IPS-18c (cell line): ENCODE data around the gene PIF1.

ENCODE experiments used
- H3K4me3 ChIP-seq: 2 replicates; pipeline ENCODE4 v1.7.0; 2013; ENCODE audit warnings: low read depth, mild to moderate bottlenecking, low read length, moderate library complexity; ENCODE audit not compliant: insufficient read depth
- H3K9me3 ChIP-seq: one replicate; pipeline ENCODE4 v1.6.1; 2013; ENCODE audit warnings: mild to moderate bottlenecking, low read length, moderate library complexity; ENCODE audit not compliant: control insufficient read depth, insufficient read depth

Gene PIF1

DNA sequence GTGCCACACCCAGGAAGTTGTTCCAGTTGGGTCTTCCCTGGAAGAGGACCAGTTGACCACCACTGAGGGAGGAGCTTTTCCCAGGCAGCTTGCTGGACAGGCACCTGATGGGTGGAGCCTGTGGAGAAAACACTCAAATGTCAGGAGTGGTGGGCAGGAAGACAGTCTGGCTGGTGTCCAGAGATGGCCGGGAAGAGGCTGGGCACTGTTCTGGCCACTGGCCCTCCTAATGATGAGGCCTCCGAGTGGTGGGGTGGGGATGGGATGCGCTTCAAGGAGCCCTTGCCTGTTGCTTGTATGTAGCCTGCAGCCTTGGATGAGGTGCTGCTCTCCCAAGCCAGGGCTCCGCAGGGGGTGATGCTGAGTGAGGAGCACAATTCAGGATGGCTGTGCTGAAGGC lies 28.6 kb upstream of the PIF1 start:
- Histone ChIP-seq H3K9me3 (no peaks in the 10 kb centered on the region), H3K4me3 (no peak overlapping the region)

DNA sequence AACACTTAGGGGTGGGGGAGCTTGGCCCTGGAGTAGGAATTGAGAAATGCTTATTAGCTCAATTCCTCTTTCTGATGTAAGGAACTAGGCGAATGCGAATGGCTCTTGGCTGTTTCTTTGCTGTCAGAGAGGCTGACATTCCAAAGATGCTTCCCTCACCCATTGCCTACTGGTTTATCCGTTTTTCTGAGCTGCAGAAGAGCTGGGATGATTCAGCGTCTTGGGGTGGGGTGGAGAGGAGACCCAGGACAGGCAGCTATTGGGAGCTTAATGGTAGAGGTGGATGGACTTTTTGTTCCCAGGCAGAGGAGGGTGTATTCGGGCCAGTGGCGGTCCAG lies 26.0 kb upstream of the PIF1 start:
- H3K4me3 ChIP-seq = no peak overlapping the region
- no peaks in the 10 kb centered on the region for H3K9me3 ChIP-seq

DNA sequence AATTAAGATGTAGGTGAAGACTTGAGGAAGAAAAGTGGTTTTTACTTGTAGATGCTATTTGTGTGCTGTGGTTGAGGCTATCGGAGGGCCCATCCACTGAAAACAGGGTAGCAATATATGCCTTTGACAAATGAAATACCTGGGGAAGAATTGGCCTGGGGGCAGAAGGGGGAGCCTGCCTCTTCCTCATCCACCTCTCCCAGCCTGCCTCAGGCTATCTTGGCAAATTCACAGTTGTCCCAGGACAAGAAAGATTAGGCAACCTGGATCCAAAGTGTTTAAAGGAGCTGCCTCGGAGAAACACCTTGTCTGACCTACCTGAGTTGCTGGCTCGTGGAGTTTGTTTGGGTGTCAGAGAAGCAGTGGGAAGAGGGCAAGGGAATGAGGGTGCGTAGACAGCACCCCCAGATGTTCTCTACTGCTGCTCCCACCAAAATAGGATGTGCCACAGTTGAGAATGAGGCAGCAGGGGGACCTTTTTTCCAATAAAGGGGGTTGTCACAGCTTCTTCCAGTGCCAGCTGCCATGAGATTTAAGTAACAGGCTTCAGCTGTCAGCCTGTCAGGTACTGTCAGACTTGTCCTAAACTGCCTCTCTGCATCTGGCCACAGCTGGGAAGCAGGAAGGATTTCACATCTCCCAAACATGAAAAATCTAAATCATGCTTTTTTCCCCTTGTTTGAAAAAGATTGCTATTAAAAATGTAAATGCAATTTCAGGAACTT lies 25.5 kb upstream of the PIF1 start:
- no peak overlapping the region for H3K4me3 ChIP-seq
- no peaks in the 10 kb centered on the region for H3K9me3 ChIP-seq

DNA sequence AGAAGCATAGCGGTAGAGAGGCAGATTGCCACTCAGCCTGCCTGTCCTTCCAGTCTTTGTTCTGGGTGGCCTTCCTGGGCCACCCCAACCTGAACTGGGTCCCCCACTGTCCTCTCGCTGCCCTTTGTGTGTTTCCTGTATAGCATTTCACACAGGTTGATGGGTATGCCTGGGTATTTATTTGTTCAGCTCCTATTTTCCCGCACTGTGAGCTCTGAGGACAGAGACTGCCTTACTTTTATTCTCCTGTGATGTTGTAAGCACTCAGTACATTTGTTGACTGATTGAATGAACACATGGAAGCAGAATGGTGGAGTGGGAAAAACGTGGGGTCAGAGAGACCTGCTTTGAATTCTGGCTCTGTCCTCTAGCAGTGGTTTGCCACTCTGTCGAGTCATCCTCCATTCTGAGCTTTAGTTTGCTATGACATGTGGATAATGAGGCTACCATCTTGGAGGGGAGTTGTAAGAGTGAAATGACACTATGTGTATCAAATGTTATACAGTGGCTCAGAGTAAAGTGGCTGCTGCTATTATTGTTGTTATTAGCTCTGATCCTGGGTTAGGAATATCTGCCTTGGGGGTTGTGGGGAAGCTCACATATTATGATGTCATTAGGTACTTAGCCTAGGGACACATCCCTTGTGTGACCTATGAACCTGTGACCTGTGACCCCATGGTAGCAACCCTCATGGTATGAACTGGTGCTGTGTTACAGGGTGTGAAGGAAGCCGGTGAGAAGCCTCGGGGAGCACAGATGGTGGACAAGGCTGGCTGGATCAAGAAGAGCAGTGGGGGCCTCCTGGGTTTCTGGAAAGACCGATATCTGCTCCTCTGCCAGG lies 22.6 kb upstream of the PIF1 start:
- Histone ChIP-seq H3K4me3 (no peak overlapping the region), H3K9me3 (no peaks in the 10 kb centered on the region)

DNA sequence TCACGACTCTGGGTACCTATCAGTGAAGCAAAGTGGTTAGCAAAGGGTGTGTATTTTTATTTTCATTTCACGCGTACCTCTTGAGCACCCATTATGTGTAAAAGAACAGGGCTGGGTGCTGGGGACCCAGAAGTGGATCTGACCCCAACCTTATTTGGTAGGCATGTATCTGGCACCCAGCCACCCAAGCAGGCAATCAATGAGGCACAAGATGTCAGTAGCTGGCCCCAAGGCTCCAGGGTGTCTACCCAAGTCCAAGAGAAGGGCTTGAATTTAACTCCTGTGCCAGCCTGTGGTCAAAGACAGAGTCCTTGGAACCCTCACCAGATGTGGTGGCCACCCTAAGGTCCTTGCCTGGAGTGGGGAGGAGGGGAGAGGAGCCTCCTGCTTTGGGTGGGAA lies 22.0 kb upstream of the PIF1 start:
- Histone ChIP-seq H3K4me3 (no peak overlapping the region), H3K9me3 (no peaks in the 10 kb centered on the region)

DNA sequence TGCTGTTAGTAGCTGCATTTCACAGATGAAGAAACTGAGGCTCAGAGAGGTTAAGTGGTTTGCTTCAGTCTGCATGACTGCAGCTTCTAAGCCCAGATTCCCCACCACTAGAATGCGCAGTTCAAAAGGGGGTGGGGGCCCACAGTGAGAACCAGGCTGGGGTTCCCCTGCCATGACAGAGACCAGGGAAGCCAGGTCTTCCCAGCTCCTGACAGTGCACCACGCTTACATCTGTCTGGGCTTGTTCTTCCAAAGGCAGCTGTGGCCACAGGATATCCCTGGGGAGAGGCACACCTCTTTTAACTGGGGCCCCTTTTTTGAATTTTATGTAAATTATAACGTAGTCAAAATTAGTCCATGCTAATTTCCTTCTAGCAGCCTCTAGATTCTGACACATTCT lies 21.6 kb upstream of the PIF1 start:
- H3K9me3 ChIP-seq = no peaks in the 10 kb centered on the region

DNA sequence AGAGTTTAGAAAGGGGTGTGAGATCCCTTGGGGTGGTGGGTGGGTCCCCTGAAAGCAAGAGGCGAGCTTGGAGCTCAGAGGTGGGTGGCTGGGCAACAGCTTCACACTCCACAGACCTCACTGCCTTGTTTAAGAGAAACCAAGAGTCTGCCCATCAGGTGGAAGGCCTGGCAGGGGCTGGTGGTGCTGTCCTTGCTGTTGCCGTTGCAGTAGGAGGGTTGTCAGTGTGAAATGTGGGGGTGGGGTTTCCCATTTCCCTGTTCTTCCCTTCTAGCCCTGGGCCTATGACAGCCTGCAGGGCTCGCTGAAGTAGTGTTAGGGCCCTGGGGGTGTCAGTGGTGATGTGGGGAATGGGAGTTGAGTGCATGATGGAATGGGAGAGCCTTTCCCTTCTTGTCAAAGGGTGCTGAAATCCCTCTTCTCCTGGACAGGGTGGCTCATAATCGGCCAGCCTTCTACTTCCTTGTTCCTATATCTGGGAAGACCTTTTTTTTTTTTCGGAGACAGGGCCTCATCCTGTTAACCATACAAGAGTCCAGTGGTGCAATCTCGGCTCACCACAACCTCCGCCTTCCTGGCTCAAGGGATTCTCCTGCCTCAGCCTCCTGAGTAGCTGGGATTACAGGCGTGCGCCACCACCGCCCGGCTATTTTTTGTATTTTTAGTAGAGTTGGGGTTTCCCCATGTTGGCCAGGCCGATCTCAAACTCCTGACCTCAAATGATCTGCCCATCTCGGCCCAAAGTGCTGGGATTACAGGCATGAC lies 20.6 kb upstream of the PIF1 start:
- Histone ChIP-seq H3K4me3 (no peak overlapping the region), H3K9me3 (no peaks in the 10 kb centered on the region)

More for the DNA sequence above, 21.6 kb upstream of the PIF1 start:
- H3K4me3 ChIP-seq = no peak overlapping the region

DNA sequence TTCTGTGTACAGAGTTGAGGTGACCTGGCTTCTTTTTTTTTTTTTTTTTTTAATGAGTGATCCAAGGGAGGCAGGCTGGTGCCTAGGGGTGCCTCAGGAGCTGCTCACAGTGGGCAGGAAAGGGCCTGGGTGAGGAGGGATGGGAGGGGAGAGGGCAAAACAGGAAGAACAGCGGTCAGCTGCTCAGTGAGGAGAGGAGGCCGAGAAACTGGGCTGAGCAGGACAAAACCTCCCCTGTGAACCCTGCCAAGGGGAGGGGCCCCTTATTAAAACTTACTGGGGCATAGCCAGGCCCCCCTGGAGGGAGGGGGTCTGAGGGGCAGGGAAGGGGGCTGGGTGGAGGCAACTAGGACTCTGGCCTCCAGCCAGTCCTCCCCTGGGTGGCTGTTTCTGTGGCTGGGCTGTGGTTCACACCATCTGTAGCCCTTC lies 19.8 kb upstream of the PIF1 start:
- no peak overlapping the region for H3K4me3 ChIP-seq
- no peaks in the 10 kb centered on the region for H3K9me3 ChIP-seq

DNA sequence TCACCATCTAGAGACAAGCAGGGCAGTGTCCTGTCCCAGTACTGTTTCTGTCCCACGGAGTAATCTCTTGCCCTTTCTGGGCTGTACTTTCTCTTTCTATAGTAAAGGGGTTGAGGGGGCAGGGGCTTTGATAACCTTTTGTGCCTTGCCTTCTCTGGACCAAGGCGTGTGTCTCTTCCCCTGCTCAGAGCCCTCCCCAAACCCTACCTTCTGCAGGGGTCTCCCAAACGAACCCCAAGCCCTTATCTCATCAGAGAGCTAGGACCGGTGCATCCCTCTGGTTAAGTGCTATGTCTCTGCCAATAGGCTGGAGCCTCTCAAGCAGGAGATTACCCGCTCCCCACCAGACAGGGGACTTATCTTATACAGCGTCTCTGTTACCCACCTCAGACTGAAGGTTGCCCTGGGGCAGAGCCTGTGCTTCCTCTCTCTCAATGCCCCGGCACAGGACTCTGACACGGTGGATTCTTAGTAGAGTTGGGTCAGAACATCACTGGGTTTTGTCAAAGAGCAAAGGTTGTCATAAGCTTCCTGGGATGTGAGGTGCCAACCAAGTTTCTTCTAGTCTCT lies 19.2 kb upstream of the PIF1 start:
- peak overlapping the region; percentile 2; the same call in 1 of the 2 replicates for H3K4me3 ChIP-seq
- no peaks in the 10 kb centered on the region for H3K9me3 ChIP-seq

DNA sequence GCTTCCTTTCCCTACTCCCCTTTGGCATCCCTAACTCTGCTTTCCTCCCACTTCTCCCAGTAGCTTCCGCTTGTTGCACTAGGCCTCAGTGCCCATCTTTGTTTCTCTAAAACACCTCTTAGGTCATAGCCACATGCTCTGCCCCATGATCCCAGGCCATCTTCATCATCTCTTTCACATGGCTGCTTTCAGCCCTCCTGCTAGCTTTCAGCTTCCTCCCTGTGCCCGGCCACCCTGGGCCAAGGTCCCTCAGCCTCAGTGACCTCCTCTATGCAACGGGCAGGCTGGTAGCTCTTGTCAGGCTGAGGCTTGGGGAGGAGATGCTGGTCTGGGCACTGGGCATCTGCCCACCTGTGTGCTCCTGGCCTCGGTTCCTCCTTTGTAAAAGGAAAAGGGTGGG lies 18.5 kb upstream of the PIF1 start:
- Histone ChIP-seq H3K9me3 (no peaks in the 10 kb centered on the region), H3K4me3 (peak overlapping the region; percentile 2; the same call in 1 of the 2 replicates)

DNA sequence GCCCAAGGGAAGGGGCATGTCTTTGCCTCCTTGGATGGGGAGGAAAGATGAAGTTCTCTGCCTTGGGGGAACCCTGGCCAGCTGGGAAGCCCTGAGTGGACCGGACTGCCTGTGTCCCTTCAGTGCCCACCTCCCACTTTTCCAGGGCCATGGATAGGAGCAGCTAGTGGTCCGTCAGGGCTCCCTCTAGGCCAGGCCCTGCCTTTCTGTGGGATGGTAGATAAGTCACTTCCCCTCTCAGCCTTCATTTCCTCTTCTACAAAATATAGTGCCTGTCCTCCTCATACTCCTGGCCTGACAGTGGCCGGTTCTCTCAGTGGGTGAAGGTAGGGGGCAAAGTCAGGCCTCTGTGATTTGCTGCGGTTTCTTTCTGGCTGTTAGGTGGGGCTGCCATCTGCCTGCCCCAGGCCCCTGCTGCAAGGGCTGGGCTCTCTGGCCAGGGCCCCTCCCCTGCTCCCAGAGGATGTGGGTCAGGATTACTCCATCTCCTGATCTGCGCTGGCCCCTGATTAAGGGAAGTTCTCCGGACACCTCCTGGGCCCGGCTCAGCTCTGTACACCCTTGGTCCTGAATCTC lies 17.6 kb upstream of the PIF1 start:
- Histone ChIP-seq H3K4me3 (peak overlapping the region; percentile 90), H3K9me3 (no peaks in the 10 kb centered on the region)

DNA sequence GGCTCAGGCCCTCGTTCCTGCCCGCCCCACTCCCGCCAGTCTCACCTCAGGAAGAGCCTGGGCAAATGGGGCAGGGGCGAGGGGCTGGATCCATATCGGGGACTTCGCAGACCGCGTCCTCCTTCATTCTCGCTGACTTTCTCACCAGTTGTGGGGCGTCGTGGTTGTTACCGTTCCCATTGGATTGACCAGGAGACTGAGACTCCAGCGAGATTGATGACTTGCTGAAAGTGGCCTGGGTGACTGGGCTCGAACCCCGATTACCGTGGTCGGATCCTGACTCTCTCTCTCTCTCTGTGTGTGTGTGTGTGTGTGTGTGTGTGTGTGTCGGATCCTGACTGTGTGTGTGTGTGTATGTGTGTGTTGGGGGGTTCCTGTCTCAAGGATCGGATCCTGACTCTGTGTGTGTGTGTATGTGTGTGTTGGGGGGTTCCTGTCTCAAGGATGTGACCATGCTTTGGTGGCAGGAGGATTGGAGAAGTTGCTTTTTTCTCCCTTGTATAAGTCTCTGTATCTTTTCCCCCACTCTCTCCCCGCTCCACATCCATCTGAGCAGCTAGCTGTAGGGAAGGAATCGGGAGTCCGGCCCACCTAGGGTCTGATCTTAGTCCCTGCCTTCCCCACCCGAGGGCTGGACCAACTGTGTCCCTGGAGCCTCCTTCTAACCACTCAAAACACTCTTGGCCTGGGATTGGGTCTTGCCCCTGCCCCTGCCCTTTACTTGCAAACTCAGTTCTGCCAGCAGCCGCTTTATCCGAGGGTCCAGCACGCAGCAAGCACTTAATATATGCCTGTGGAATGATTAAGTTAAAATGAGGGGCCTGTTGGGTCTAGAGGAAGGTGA lies 16.9 kb upstream of the PIF1 start:
- H3K9me3 ChIP-seq = no peaks in the 10 kb centered on the region

DNA sequence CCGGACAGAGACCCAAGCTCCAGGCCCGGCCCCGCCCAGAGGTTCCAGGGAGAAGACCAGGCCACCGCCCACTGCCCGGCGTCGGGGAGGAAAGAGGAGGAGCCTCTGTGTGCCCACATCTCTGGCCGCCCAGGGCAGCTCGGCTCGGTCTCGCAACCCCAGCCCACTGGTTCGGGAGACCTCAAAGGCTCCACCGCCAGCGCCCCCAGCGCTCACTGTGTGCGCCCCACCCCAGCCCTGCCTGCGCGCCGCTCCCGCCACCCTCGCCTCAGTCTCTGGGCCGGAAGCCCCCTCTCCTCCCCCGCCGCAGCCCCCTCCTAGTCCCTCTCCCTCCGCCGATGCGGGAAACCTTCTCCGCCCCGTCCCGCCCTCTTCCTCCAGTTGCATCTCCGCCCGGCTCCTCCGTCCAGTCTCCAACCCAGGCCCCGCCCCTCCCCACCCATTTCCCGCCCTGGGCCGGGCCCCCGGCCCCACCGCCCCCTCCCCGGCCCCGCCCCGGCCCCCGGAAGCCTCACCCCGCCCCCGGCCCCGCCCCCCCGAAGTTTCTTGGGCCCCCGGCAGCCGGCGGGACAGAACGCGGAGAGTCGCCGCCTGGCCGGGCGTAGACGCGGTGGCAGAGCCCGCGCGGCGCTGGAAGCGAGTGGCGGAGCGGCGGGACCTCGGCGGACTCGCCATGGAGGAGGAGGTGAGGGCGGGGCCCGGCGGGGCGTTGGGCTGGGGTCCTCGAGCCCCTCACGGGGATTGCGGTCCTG lies 16.1 kb upstream of the PIF1 start, which contains the start of gene PLEKHO2:
Gene PLEKHO2 (plus strand): TSS at position 572 of the 752 bp plus-strand sequence. CDS start 102 bp downstream, at position 674.
- Histone ChIP-seq H3K4me3 (peak within 1 kb of the TSS; percentile 90), H3K9me3 (no peaks in the 10 kb centered on the region)

More for the DNA sequence above, 16.9 kb upstream of the PIF1 start:
- peak overlapping the region; percentile 90 for H3K4me3 ChIP-seq

DNA sequence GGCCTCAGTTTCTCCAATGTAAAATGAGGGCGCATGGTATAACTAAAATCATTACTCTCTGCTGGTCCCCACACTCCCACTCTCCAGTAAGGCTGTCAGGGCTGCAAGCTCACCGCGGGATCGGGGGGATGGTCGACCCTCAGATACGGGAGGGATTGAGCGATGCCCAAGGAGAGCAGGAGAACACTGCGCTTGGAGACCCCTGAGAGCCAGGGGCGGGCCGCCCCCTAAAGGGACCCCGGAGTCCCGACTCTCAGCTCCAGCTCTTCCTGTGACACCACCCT lies 15.6 kb upstream of the PIF1 start:
- peak overlapping the region; percentile 61 for H3K4me3 ChIP-seq

DNA sequence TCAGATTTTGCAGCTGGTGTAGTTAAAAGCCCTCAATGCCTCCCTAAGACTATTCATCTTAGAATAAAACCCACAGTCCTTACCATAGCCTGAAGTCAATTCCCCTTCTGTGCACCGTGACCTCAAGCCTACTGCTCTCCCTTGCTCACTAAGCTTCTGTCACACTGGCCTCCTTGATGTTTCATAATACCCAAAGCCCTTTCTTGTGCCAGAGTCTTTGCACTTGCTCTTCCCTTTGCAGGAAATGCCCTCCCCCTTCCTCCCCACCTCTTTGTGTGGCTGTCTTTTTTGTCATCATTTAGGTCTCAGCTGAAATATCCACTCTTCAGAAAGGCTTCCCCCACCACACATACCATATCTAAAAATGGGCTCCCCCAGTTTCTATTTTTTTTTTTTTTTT lies 12.1 kb upstream of the PIF1 start:
- H3K4me3 ChIP-seq = no peak overlapping the region
- H3K9me3 ChIP-seq = no peaks in the 10 kb centered on the region

More for the DNA sequence above, 15.6 kb upstream of the PIF1 start:
- H3K9me3 ChIP-seq = no peaks in the 10 kb centered on the region

DNA sequence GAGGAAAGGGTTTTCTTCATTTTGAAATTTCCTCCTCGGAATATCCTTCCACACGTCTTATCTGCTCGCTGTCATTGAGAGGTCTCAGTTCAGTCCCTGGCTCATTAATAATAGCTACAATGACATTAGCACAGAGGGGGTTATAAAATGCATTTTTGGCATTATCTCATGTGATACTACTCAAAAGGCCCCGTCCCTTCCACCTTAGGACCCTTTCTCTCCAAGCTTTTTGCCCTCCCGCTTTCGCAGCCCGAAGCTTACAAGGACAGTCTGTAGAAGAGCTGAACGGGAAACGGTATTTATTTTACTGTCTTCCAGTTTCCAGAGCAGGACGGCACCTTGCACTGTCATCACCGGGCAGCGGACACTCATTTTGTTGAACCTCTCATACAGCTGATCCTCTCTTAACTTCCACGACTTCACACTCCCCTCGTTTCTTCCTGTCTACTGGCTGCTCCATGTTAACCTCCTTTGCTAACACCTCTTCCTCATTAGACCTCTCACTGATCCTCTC lies 10.6 kb upstream of the PIF1 start:
- H3K4me3 ChIP-seq = no peak overlapping the region
- no peaks in the 10 kb centered on the region for H3K9me3 ChIP-seq
